Psoas muscle (tissue), 8 donors: ENCODE data around the gene NOC2L. TPM values are rescaled to one million over a fixed set of nuclear protein-coding genes. Genes with fewer than 3 reads are reported as not detected.

Experiments used
- ATAC-seq, 4 donors: fragments of 200-7000 bp; cut with Tn5 transposase; one replicate each; pipeline ENCODE4 v1.9.1; 2020; ENCODE audit warnings: moderate library complexity in 3 of 4, mild to moderate bottlenecking in 2 of 4
- DNase-seq, 2 donors: peaks; one replicate each; pipeline ENCODE4 v3.0.0-alpha.2; 2020
- H3K27ac ChIP-seq: fragments of 200-600 bp; one replicate; pipeline ENCODE4 v1.8.0; 2022
- H3K27me3 ChIP-seq, 3 donors: fragments of 200-600 bp in 1 of 3; one replicate each; pipeline versions ENCODE4 v1.6.1 to v1.8.0; 2013 to 2022; ENCODE audit warnings: low read length in 2 of 3, mild to moderate bottlenecking in 2 of 3, moderate library complexity in 1 of 3; ENCODE audit not compliant: insufficient read depth in 3 of 3
- H3K36me3 ChIP-seq, 2 donors: fragments of 200-600 bp in 1 of 2; one replicate each; pipeline versions ENCODE4 v1.6.1 to v1.8.0; 2013 to 2022; ENCODE audit warnings: low read depth in 1 of 2, mild to moderate bottlenecking in 1 of 2, moderate library complexity in 1 of 2; ENCODE audit not compliant: insufficient read depth in 1 of 2
- H3K4me1 ChIP-seq: fragments of 200-600 bp; one replicate; pipeline ENCODE4 v1.8.0; 2022
- H3K4me3 ChIP-seq: fragments of 200-600 bp; one replicate; pipeline ENCODE4 v1.8.0; 2022; ENCODE audit warnings: mild to moderate bottlenecking
- H3K9me3 ChIP-seq: fragments of 200-600 bp; one replicate; pipeline ENCODE4 v1.8.0; 2022
- CTCF ChIP-seq: fragments of 200-600 bp; IDR thresholded peaks from one replicate; pipeline ENCODE4 v1.8.0; 2022; ENCODE audit warnings: antibody characterized with exemption
- WGBS, 3 donors: extraction: QIAGEN DNeasy Blood & Tissue Kit; methylation state at CpG; one replicate each; pipeline versions ENCODE4 v1.1.6 to v1.1.7; 2013; 5-methylcytosine and 5-hydroxymethylcytosine counted together
- intact Hi-C, 2 donors: fragments of 100-400 bp; cut with DNase I; formaldehyde crosslinking; loops; one replicate each; pipeline versions ENCODE4 v1.11.0 to v1.14.2; 2022
- polyA plus RNA-seq, 3 donors: library from polyadenylated mRNA; stranded (reverse); fragments of 200-250 nt; gene quantifications; one replicate each; pipeline ENCODE4 v1.2.3, GENCODE V29; 2013
- total RNA-seq, 4 donors: library from RNA; stranded (reverse); fragmentation: NEBNext Ultra II Directional in 2 of 4; extraction: Animal tissue kit (Norgen Biotek cat#: 25700) in 2 of 4; gene quantifications; one replicate each; pipeline versions ENCODE4 v1.2.1 to v1.2.4, GENCODE V29; 2021 to 2023
- donor health status: healthy with polysubstance abuse.
- donor health status: DM: no; HTN: no; CAD: no; lungs with moderate emphysema.
- donor health status: Bipolar disorder and iron deficiency.
- donor health status: healthy.
- donor health status: DM: yes; HTN: yes; CAD: no.
- donor health status: DM: no; HTN: no; CAD: no.
- donor health status: DM: no; HTN: no; CAD: no.
- donor health status: DM: yes; HTN: yes; CAD: no.

NOC2L gene
- total and polyA plus RNA-seq, 7 donors, result 61.4 to 106 (median 85.3) TPM

DNA sequence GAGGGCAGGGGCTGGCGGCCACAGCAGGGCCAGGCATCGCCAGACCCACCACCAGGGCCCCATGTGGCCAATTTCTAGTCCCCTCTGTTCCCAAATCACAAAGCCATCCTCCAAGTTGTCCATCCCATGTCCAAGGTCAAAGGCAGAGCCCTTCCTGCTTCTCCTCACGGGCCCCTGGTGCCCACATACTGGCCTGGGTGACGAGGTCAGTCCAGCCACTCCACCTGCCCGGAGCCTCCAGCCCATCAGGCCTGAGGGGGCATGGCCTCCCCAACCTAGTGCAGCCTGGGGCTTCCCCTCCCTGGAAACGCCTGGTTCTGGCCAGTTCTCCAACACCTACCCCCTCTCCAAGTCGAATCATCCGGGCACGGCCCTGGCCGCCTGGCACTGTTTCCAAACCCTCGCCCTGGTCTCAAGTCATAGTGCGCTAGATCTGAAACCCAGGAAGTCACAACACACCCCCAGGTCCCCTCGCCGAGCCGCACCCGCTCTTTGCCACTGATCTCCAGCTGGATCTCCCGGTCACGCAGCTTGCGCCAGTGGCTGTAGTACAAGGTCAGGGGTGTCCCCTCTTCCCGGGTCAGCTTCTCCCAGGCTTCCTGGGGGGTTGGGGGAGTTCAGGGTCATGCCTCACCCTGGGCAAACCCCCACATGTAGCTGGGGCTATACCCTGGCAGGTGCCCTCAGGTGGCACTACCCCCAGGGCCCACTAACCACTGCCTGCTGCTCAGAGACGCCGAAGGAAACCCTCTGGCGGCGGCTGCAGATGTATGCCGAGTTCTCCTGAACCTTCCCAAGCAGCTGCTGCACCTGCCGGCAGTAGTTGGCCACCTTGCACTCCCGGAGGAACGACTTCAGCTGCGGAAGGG lies 13.1 kb downstream of the NOC2L start:
- H3K4me3 ChIP-seq, result no peak overlapping the region
- H3K27ac ChIP-seq, result no peak overlapping the region
- H3K9me3 ChIP-seq, result no peaks in the 10 kb centered on the region
- intact Hi-C loops, result no loop called here
- peaks cover 7% of the 10 kb centered on the region for H3K4me1 ChIP-seq
- DNase-seq, result no peak
- peaks cover 0 to 29% (median 18%) of the 10 kb centered on the region in 3 donors for H3K27me3 ChIP-seq
- H3K36me3 ChIP-seq, result peaks cover 0 to 62% of the 10 kb centered on the region in 2 donors
- no peak for ATAC-seq
- TF ChIP-seq CTCF, result no peak
- WGBS, 3 donors, result 82 to 86% (median 86%) methylated on average over 27 to 29 of the region's 29 CpGs

GRCh38 chr1:944341-945325 lies 14.4 kb downstream of the NOC2L start:
- Histone ChIP-seq H3K4me1 (peaks cover 16% of the 10 kb centered on the region), H3K9me3 (no peaks in the 10 kb centered on the region), H3K27ac (no peak overlapping the region), H3K4me3 (no peak overlapping the region), H3K36me3 (peaks cover 0 to 50% of the 10 kb centered on the region in 2 donors), H3K27me3 (peaks cover 0 to 40% (median 23%) of the 10 kb centered on the region in 3 donors)
- DNase-seq, result no peak
- ATAC-seq, result no peak
- no peak for TF ChIP-seq CTCF
- intact Hi-C loops, result no loop called here
- 62 to 69% (median 68%) methylated on average over 26 to 28 of the region's 28 CpGs for WGBS, 3 donors

DNA sequence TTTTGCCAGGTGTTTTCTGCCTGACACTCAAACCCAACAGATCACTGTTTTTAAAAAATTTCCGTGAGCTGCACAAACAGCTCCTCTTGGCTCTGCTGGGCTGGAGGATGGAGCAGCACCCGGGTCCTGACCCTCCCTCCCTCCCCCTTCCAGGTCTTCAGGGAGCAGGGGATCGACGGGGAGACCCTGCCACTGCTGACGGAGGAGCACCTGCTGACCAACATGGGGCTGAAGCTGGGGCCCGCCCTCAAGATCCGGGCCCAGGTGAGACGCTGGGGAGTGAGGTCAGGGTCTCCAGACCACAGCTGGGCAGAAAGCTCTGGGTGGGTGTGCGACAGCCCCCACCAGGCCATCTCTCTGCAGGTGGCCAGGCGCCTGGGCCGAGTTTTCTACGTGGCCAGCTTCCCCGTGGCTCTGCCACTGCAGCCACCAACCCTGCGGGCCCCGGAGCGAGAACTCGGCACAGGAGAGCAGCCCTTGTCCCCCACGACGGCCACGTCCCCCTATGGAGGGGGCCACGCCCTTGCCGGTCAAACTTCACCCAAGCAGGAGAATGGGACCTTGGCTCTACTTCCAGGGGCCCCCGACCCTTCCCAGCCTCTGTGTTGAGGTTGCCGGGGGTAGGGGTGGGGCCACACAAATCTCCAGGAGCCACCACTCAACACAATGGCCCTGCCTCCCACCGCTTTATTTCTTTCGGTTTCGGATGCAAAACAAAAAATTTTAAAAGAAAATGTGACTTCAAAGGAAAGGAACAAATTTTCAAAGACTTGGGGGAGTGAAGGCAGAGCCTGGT lies 15.3 kb downstream of the NOC2L start:
- ATAC-seq (peak in 1 of 4 donors; percentile 1), DNase-seq (no peak)
- Histone ChIP-seq H3K9me3 (no peaks in the 10 kb centered on the region), H3K36me3 (peaks cover 0 to 41% of the 10 kb centered on the region in 2 donors), H3K4me1 (peaks cover 18% of the 10 kb centered on the region), H3K27me3 (peaks cover 0 to 48% (median 28%) of the 10 kb centered on the region in 3 donors), H3K4me3 (no peak overlapping the region), H3K27ac (no peak overlapping the region)
- 74 to 78% (median 78%) methylated on average over 24 to 27 of the region's 27 CpGs for WGBS, 3 donors
- intact Hi-C loops, result no loop called here
- TF ChIP-seq CTCF, result no peak

DNA sequence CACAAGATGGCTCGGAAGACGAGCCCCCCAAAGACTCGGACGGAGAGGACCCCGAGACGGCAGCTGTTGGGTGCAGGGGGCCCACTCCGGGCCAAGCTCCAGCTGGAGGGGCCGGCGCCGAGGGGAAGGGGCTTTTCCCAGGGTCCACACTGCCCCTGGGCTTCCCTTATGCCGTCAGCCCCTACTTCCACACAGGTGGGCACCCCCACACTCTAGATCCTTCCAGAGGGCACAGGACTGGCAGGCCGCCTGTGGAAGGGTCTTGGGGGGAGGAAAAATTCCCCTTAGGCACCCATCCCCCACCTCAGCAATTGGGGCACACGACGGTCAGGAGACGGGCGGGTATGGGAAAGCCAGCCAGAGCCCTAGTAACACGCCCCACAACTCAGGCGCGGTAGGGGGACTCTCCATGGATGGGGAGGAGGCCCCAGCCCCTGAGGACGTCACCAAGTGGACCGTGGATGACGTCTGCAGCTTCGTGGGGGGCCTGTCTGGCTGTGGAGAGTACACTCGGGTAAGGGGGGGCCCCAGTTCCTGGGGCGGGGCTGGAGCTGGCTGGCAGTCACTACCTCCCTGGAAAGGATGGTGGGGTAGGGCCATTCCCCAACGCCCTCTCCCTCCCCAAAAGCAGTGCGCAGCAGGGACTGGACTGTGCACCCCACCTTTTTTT lies 16.1 kb downstream of the NOC2L start:
- no peaks in the 10 kb centered on the region for H3K9me3 ChIP-seq
- WGBS, 3 donors, result 12 to 17% (median 12%) methylated on average over 19 to 27 of the region's 27 CpGs

More for the DNA sequence above, 16.1 kb downstream of the NOC2L start:
- intact Hi-C loops, result no loop called here
- ATAC-seq, result peak in 2 of 4 donors; percentile 4 to 10
- Histone ChIP-seq H3K27ac (no peak overlapping the region), H3K4me1 (peaks cover 18% of the 10 kb centered on the region), H3K27me3 (peaks cover 0 to 55% (median 28%) of the 10 kb centered on the region in 3 donors), H3K36me3 (peaks cover 0 to 34% of the 10 kb centered on the region in 2 donors), H3K4me3 (peak overlapping the region; percentile 62)
- DNase-seq, result no peak
- no peak for TF ChIP-seq CTCF
